A549 (cell line): Measurements from ENCODE around the gene CLDN18. TPM values are rescaled to one million over a fixed set of nuclear protein-coding genes. Genes with fewer than 3 reads are reported as not detected.

Experiments
- ATAC-seq, 2 experiments: fragments of 200-7000 bp in 1 of 2; fragments of >200 bp in 1 of 2; cut with Nextera tagmentation in 1 of 2; cut with Tn5 transposase in 1 of 2; 3 replicates each; pipeline versions ENCODE4 v1.8.0 to v1.9.1; 2018 to 2020; ENCODE audit warnings: mild to moderate bottlenecking in 1 of 2, moderate library complexity in 1 of 2
- CTCF ChIA-PET: fragments of 300-600 bp; sonication (Branson Sonifier 250); formaldehyde crosslinking; extraction: SDS; loops from one replicate; lab custom pipeline; 2021; ENCODE audit warnings: antibody characterized with exemption, inconsistent platforms; lab: Yijun Ruan, JAX
- POLR2A ChIA-PET: fragments of 350-600 bp; formaldehyde crosslinking; extraction: SDS; loops from one replicate; lab custom pipeline; 2021; ENCODE audit warnings: antibody characterized with exemption, inconsistent platforms; lab: Yijun Ruan, JAX
- DNase-seq, 2 experiments: peaks; one replicate each; pipeline versions ENCODE4 v3.0.0 to v3.0.0-alpha.2; 2011 to 2016; ENCODE audit warnings: low read depth in 1 of 2, low spot score in 1 of 2
- FAIRE-seq: peaks from 2 replicates; lab custom pipeline; 2011; peaks lifted over from hg19 to GRCh38; lab: Jason Lieb, UNC
- H3K27ac ChIP-seq, 2 experiments: fragments of >200 bp; sonication (Bioruptor Twin); formaldehyde crosslinking; 3 replicates each; pipeline ENCODE4 v1.5.1; 2016 to 2017
- H3K4me1 ChIP-seq: fragments of >200 bp; sonication (Bioruptor Twin); formaldehyde crosslinking; 3 replicates; pipeline ENCODE4 v1.6.1; 2016
- H3K4me2 ChIP-seq: fragments of >200 bp; sonication (Bioruptor Twin); formaldehyde crosslinking; 3 replicates; pipeline ENCODE4 v1.6.1; 2016
- H3K4me3 ChIP-seq: fragments of >200 bp; sonication (Bioruptor Twin); formaldehyde crosslinking; 3 replicates; pipeline ENCODE4 v1.5.1; 2016
- H3K9me3 ChIP-seq: fragments of >200 bp; sonication (Bioruptor Twin); formaldehyde crosslinking; 3 replicates; pipeline ENCODE4 v1.6.1; 2016
- CBX8 ChIP-seq: fragments of 200-600 bp; sonication (generic); IDR thresholded peaks from 2 replicates; pipeline ENCODE4 v1.6.1; 2016
- EHF ChIP-seq: fragments of 250-450 bp; sonication (Bioruptor Pico); IDR thresholded peaks from 2 replicates; pipeline ENCODE4 v1.5.0; 2020; ENCODE audit warnings: mild to moderate bottlenecking
- EHMT2 ChIP-seq: fragments of 200-600 bp; sonication (generic); IDR thresholded peaks from 2 replicates; pipeline ENCODE4 v1.6.1; 2016; ENCODE audit warnings: antibody characterized with exemption, low read depth, mild to moderate bottlenecking, moderate library complexity
- EP300 ChIP-seq, 2 experiments: fragments of >200 bp; sonication (Bioruptor Twin); formaldehyde crosslinking; IDR thresholded peaks; 2 replicates in 1 of 2; 3 replicates in 1 of 2; pipeline ENCODE4 v1.6.1; 2016 to 2017
- FOSB ChIP-seq: fragments of 250-450 bp; sonication (Bioruptor Pico); IDR thresholded peaks from 2 replicates; pipeline ENCODE4 v1.5.0; 2020; ENCODE audit warnings: mild to moderate bottlenecking, moderate library complexity
- HDAC2 ChIP-seq: fragments of 200-600 bp; sonication (generic); IDR thresholded peaks from 2 replicates; pipeline ENCODE4 v1.6.1; 2016
- HEYL ChIP-seq: fragments of 250-450 bp; sonication (Bioruptor Pico); IDR thresholded peaks from 2 replicates; pipeline ENCODE4 v1.8.0; 2021; ENCODE audit warnings: mild to moderate bottlenecking, moderate library complexity
- JUN ChIP-seq, 2 experiments: fragments of >200 bp; sonication (Bioruptor Twin); formaldehyde crosslinking; IDR thresholded peaks; 2 replicates in 1 of 2; 3 replicates in 1 of 2; pipeline ENCODE4 v1.6.1; 2016 to 2017
- KDM1A ChIP-seq: fragments of 200-600 bp; sonication (generic); IDR thresholded peaks from 2 replicates; pipeline ENCODE4 v1.6.1; 2016; ENCODE audit warnings: low read depth, mild to moderate bottlenecking
- KDM5A ChIP-seq: fragments of 200-600 bp; sonication (generic); IDR thresholded peaks from 2 replicates; pipeline ENCODE4 v1.6.1; 2016; ENCODE audit warnings: antibody characterized with exemption, mild to moderate bottlenecking
- MAFK ChIP-seq: fragments of 450-650 bp; IDR thresholded peaks from 2 replicates; pipeline ENCODE4 v1.6.1; 2014; ENCODE audit not compliant: partially characterized antibody
- MYC ChIP-seq: IDR thresholded peaks from 2 replicates; pipeline ENCODE4 v1.6.1; 2012; ENCODE audit warnings: mild to moderate bottlenecking, inconsistent platforms, low read length, improper control_type of control experiment, borderline replicate concordance
- NPAS2 ChIP-seq: fragments of 250-450 bp; sonication (Bioruptor Pico); IDR thresholded peaks from 2 replicates; pipeline ENCODE4 v1.8.0; 2022; ENCODE audit warnings: mild to moderate bottlenecking, moderate library complexity, borderline replicate concordance
- RNF2 ChIP-seq: fragments of 200-600 bp; sonication (generic); IDR thresholded peaks from 2 replicates; pipeline ENCODE4 v1.6.1; 2016; ENCODE audit warnings: low read depth, mild to moderate bottlenecking, antibody characterized with exemption, moderate library complexity, borderline replicate concordance
- SREBF2 ChIP-seq: fragments of 450-650 bp; IDR thresholded peaks from 2 replicates; pipeline ENCODE4 v1.6.1; 2014; ENCODE audit warnings: mild to moderate bottlenecking, moderate library complexity
- TFCP2L1 ChIP-seq: fragments of 250-450 bp; sonication (Bioruptor Pico); IDR thresholded peaks from 2 replicates; pipeline ENCODE4 v1.5.0; 2021; ENCODE audit warnings: mild to moderate bottlenecking
- ZFP36 ChIP-seq: fragments of 450-650 bp; IDR thresholded peaks from 2 replicates; pipeline ENCODE4 v1.6.1; 2014; ENCODE audit warnings: borderline replicate concordance; ENCODE audit not compliant: partially characterized antibody
- ZNF302 ChIP-seq: fragments of 250-450 bp; sonication (Bioruptor Pico); IDR thresholded peaks from 2 replicates; pipeline ENCODE4 v1.9.0; 2021; ENCODE audit warnings: inconsistent platforms, mild to moderate bottlenecking, moderate library complexity
- ZSCAN20 ChIP-seq: fragments of 250-450 bp; sonication (Bioruptor Pico); IDR thresholded peaks from 2 replicates; pipeline ENCODE4 v1.8.0; 2022; ENCODE audit warnings: mild to moderate bottlenecking, moderate library complexity
- WGBS: methylation state at CpG from one replicate; pipeline ENCODE4 v1.1.6; 2017; ENCODE audit errors: missing lambda C conversion rate; 5-methylcytosine and 5-hydroxymethylcytosine counted together
- polyA plus RNA-seq, 4 experiments: library from polyadenylated mRNA; depleted of rRNA in 3 of 4; stranded (reverse); fragments of >200 nt; fragmentation: RNase III in 1 of 4; extraction: RNeasy Plus Mini Kit Qiagen cat#74134 plus additional on column Dnase treatment in 1 of 4; gene quantifications; 2 replicates in 3 of 4; 3 replicates in 1 of 4; pipeline ENCODE4 v1.2.3, GENCODE V29; 2011 to 2017
- TF ChIP-seq, protein P1 (sequence below): fragments of >200 bp; sonication (Bioruptor Twin); formaldehyde crosslinking; IDR thresholded peaks from 3 replicates; pipeline ENCODE4 v1.6.1; 2016
- TF ChIP-seq, protein P2 (sequence below): IDR thresholded peaks from 2 replicates; pipeline ENCODE4 v1.6.1; 2012
- TF ChIP-seq, protein P3 (sequence below): fragments of 200-600 bp; sonication (generic); IDR thresholded peaks from 2 replicates; pipeline ENCODE4 v1.6.1; 2016; ENCODE audit warnings: antibody characterized with exemption, mild to moderate bottlenecking, moderate library complexity
- TF ChIP-seq, protein P4 (sequence below): fragments of 250-450 bp; sonication (Bioruptor Pico); IDR thresholded peaks from 2 replicates; pipeline ENCODE4 v1.5.0; 2020; ENCODE audit warnings: low read depth, mild to moderate bottlenecking, moderate library complexity
- TF ChIP-seq, protein P5 (sequence below): fragments of 250-450 bp; sonication (Bioruptor Pico); IDR thresholded peaks from 2 replicates; pipeline ENCODE4 v1.5.0; 2021; ENCODE audit warnings: mild to moderate bottlenecking, moderate library complexity, borderline replicate concordance

The CLDN18 gene
- polyA plus RNA-seq, 2 of the 4 experiments (the other 2 are of a cell fraction), result not detected

GRCh38 chr3:138007898-138008297 lies 2.1 kb upstream of the CLDN18 start (continued):
- TF ChIP-seq, protein P1, sequence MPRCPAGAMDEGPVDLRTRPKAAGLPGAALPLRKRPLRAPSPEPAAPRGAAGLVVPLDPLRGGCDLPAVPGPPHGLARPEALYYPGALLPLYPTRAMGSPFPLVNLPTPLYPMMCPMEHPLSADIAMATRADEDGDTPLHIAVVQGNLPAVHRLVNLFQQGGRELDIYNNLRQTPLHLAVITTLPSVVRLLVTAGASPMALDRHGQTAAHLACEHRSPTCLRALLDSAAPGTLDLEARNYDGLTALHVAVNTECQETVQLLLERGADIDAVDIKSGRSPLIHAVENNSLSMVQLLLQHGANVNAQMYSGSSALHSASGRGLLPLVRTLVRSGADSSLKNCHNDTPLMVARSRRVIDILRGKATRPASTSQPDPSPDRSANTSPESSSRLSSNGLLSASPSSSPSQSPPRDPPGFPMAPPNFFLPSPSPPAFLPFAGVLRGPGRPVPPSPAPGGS, result no peak
- no peak for TF ChIP-seq CBX8
- no peak for TF ChIP-seq SREBF2
- TF ChIP-seq ZSCAN20, result no peak
- no peak for TF ChIP-seq NPAS2
- TF ChIP-seq KDM5A, result no peak
- TF ChIP-seq JUN (IDR thresholded peaks at IDR 0.05), result no peak
- no peak for TF ChIP-seq EHF (CRISPR knock-in tag)
- no peak for TF ChIP-seq ZFP36
- TF ChIP-seq, all 56 proteins: peak for 0

GRCh38 chr3:138010273-138010590 lies 267 bp downstream of the CLDN18 start:
- Histone ChIP-seq H3K4me2 (no peak overlapping the region), H3K9me3 (no peaks in the 10 kb centered on the region), H3K4me1 (no peaks in the 10 kb centered on the region), H3K27ac (no peak overlapping the region), H3K4me3 (no peak overlapping the region)
- ATAC-seq (no peak), FAIRE-seq (no peak), DNase-seq (no peak)
- 89% methylated on average over 5 of the region's 14 CpGs for WGBS
- ChIA-PET CTCF (no interaction called here), POLR2A (no interaction called here)
- TF ChIP-seq KDM5A, result no peak
- TF ChIP-seq RNF2, result no peak
- no peak for TF ChIP-seq HDAC2

GRCh38 chr3:138011722-138012121 lies 1.8 kb downstream of the CLDN18 start:
- no peak for ATAC-seq
- 55% methylated on average over 2 of the region's 2 CpGs for WGBS
- no peak for FAIRE-seq
- H3K4me1 ChIP-seq, result no peaks in the 10 kb centered on the region
- TF ChIP-seq, protein P2, sequence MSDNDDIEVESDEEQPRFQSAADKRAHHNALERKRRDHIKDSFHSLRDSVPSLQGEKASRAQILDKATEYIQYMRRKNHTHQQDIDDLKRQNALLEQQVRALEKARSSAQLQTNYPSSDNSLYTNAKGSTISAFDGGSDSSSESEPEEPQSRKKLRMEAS, result no peak
- TF ChIP-seq MYC (no peak), ZSCAN20 (no peak), CBX8 (no peak), ZFP36 (no peak), MAFK (no peak), EP300 (IDR thresholded peaks at IDR 0.05) (no peak), NPAS2 (no peak)
- TF ChIP-seq, protein P3, sequence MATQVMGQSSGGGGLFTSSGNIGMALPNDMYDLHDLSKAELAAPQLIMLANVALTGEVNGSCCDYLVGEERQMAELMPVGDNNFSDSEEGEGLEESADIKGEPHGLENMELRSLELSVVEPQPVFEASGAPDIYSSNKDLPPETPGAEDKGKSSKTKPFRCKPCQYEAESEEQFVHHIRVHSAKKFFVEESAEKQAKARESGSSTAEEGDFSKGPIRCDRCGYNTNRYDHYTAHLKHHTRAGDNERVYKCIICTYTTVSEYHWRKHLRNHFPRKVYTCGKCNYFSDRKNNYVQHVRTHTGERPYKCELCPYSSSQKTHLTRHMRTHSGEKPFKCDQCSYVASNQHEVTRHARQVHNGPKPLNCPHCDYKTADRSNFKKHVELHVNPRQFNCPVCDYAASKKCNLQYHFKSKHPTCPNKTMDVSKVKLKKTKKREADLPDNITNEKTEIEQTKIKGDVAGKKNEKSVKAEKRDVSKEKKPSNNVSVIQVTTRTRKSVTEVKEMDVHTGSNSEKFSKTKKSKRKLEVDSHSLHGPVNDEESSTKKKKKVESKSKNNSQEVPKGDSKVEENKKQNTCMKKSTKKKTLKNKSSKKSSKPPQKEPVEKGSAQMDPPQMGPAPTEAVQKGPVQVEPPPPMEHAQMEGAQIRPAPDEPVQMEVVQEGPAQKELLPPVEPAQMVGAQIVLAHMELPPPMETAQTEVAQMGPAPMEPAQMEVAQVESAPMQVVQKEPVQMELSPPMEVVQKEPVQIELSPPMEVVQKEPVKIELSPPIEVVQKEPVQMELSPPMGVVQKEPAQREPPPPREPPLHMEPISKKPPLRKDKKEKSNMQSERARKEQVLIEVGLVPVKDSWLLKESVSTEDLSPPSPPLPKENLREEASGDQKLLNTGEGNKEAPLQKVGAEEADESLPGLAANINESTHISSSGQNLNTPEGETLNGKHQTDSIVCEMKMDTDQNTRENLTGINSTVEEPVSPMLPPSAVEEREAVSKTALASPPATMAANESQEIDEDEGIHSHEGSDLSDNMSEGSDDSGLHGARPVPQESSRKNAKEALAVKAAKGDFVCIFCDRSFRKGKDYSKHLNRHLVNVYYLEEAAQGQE, result no peak
- H3K9me3 ChIP-seq, result no peaks in the 10 kb centered on the region
- ChIA-PET CTCF (no interaction called here), POLR2A (no interaction called here)
- no peak overlapping the region for H3K4me2 ChIP-seq
- H3K4me3 ChIP-seq, result no peak overlapping the region
- no peak overlapping the region for H3K27ac ChIP-seq
- no peak for DNase-seq

DNA sequence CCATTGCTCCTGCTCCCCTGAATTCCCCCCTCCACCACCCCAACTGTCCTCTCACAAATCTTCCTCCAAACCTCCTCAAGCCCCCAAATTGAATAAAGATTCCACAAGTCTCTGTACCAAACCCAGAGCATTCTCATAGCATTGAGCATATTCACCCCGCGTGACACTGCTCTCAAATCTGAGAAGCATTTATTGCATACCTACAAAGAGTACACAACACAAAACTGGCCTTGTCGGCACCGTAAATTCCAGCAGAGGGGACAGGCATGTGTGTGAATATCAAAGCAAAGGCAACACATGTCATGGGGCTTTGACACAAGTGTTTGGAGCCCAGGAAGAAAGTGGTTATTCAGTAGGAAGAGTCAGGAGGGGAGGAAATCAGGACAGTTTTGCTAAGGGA lies 2.6 kb downstream of the CLDN18 start:
- Histone ChIP-seq H3K4me3 (no peak overlapping the region), H3K4me2 (no peak overlapping the region), H3K4me1 (no peaks in the 10 kb centered on the region), H3K27ac (no peak overlapping the region), H3K9me3 (no peaks in the 10 kb centered on the region)
- ATAC-seq (no peak), DNase-seq (no peak), FAIRE-seq (no peak)
- WGBS, result 90% methylated on average over 4 of the region's 4 CpGs
- POLR2A ChIA-PET, result no interaction called here
- CTCF ChIA-PET, result no interaction called here
- TF ChIP-seq, protein P1, result no peak
- TF ChIP-seq, protein P4, sequence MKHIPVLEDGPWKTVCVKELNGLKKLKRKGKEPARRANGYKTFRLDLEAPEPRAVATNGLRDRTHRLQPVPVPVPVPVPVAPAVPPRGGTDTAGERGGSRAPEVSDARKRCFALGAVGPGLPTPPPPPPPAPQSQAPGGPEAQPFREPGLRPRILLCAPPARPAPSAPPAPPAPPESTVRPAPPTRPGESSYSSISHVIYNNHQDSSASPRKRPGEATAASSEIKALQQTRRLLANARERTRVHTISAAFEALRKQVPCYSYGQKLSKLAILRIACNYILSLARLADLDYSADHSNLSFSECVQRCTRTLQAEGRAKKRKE, result no peak
- TF ChIP-seq TFCP2L1 (no peak), EHMT2 (no peak), RNF2 (no peak), KDM1A (no peak), ZNF302 (CRISPR knock-in tag) (no peak), EHF (CRISPR knock-in tag) (no peak), HEYL (no peak), FOSB (CRISPR knock-in tag) (no peak), ZSCAN20 (no peak), JUN (IDR thresholded peaks at IDR 0.05) (no peak), EP300 (IDR thresholded peaks at IDR 0.05) (no peak)
- TF ChIP-seq, protein P5, sequence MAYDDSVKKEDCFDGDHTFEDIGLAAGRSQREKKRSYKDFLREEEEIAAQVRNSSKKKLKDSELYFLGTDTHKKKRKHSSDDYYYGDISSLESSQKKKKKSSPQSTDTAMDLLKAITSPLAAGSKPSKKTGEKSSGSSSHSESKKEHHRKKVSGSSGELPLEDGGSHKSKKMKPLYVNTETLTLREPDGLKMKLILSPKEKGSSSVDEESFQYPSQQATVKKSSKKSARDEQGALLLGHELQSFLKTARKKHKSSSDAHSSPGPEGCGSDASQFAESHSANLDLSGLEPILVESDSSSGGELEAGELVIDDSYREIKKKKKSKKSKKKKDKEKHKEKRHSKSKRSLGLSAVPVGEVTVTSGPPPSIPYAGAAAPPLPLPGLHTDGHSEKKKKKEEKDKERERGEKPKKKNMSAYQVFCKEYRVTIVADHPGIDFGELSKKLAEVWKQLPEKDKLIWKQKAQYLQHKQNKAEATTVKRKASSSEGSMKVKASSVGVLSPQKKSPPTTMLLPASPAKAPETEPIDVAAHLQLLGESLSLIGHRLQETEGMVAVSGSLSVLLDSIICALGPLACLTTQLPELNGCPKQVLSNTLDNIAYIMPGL (CRISPR knock-in tag), result no peak
